NCI-H2029 treated with DMSO at 0.1 percent for 48 hours (cell line): ENCODE results near the gene LYST.
"Not testable (repeated sequence)": the region's sequence is repeated elsewhere in the genome, so short reads cannot be mapped to it uniquely, and the experiment has no call there.

Experiments used
- DNase-seq: peaks from one replicate; lab custom pipeline; 2025; lab: John Stamatoyannopoulos, UW

LYST gene

GRCh38 chr1:235822685-235823084 lies 44.0 kb downstream of the LYST start:
- no peak for DNase-seq

- no peak for DNase-seq
These were observed 45.2 kb downstream of the LYST start for GRCh38 chr1:235821361-235821981.

GRCh38 chr1:235820061-235820460 lies 46.6 kb downstream of the LYST start:
- no peak for DNase-seq

DNA sequence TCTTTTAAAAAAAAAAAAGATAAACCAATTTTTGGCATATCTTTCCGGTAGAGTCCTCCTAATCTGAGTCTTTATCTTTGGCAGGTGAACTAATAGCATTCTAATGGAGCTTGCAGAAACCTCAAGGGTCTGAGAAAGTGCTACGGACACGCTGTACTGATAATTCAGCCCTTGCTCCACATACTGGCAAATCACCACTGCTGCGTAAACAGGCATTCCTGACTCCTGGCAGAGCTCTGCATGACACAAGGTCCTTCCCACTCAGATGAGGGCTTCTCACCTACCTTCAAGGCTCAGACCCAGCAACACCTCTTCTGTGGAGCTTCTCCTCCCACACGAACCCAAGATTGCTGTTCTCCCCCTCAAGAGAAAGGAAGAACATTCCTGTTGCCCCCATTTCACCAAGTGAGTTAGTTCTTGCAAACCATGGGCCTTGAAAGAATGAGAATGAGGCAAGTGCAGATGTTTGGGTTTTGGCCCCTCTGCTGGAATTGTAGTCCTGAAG lies 48.0 kb downstream of the LYST start:
- DNase-seq, result no peak

- DNase-seq, result no peak
These were observed 49.5 kb downstream of the LYST start for GRCh38 chr1:235817101-235817728.

DNA sequence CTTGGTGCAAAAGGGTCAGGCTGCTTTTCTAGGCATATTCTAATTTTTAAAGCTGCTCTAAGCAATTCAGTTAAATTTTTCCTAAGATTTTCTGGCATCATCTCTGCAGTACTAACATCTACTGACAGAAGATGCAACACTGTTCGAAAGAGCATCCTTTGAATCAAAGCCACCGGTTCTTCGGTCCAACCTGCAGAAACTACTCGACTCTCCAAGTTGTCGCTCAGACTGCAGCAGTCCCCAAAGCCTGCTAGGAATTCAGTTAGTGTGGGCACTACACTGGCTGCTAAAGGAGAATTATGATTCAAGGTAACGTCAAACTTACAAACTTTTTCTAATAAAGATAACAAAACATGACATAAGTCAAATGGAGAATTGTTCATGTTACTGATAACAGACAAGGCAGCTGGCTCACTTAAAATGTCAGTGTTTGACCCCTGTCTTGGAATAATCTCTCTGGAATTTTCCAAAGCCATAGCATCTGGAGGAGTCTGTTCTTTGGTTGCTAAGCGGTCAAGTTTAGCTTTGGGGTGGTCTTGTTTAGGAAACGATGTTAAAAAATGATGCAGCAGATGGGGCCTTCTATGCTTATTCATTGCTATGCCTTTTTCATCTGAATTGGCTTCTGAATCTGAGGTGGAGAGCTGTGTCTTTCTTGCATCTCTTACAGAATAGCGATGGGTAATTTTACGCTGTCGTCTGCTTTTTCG lies 56.9 kb downstream of the LYST start:
- DNase-seq, result no peak

GRCh38 chr1:235808223-235808622 lies 58.5 kb downstream of the LYST start:
- DNase-seq, result no peak

- no peak for DNase-seq
These were observed 60.6 kb downstream of the LYST start for GRCh38 chr1:235806123-235806522.

DNA sequence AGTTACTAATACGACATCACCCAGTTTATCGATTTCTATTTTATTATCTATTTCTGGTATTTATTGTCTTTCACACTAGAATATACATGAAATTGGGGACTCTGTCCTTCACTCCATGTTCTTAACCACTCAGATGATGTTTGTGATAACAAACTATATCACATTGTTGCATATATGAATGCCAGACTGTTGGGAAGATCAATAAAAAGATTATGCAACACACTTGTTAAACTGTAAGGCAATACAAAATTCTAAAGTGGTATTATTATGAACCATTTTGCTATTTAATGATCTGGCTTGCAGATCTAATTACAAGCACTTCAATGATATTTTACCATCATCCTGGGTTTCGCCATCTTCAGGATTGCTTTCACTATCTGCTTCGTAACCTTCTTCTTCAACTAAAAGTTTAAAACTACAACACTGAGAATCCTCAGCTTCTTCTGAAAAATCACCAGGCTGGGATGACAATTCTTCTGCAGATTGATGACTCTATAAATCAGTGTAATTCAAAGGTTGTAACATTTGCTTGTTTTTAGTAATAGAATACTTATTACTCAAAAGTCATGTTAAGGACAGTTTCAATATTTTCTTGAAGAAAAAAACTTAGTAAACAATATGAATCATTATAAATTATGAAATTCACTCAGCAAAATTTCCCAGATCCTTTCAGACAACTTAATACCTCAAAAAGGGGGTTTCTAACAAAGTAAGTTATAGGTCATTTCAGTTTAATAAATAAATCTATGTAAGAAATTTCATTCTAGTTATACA lies 63.9 kb downstream of the LYST start:
- no peak for DNase-seq

GRCh38 chr1:235799264-235799663 lies 67.4 kb downstream of the LYST start:
- DNase-seq, result no peak

DNA sequence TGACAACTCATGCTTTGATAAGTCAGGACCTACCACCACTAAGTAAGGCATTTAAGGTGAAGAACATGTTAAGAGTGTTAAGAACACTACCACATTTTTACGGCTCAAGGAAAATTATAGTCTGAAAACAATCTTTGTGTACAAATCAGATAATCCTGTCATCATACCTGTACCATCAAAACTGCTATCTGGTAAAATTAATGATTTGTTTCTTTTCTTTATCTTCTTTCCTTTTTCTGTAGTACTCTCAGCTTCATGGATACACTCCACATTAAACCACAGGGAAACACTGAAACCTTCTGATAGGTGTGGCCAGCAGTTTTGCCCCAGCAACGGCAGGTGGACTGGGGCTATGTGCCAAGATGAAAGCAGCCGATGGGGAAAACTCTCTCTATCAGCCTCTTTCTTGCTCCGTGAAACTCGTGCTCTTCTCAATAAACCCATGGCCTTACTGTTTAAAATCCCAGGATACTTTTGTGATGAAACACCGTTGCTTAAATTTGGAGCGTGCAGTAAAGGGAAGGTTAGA lies 75.1 kb downstream of the LYST start:
- no peak for DNase-seq

GRCh38 chr1:235790123-235790522 lies 76.6 kb downstream of the LYST start:
- no peak for DNase-seq

- DNase-seq, result not testable (repeated sequence)
These were observed 80.3 kb downstream of the LYST start for GRCh38 chr1:235786227-235786898.

GRCh38 chr1:235784950-235785349 lies 81.8 kb downstream of the LYST start:
- DNase-seq, result no peak

- peak; percentile 55 for DNase-seq
These were observed 83.4 kb downstream of the LYST start for GRCh38 chr1:235783148-235783776.

DNA sequence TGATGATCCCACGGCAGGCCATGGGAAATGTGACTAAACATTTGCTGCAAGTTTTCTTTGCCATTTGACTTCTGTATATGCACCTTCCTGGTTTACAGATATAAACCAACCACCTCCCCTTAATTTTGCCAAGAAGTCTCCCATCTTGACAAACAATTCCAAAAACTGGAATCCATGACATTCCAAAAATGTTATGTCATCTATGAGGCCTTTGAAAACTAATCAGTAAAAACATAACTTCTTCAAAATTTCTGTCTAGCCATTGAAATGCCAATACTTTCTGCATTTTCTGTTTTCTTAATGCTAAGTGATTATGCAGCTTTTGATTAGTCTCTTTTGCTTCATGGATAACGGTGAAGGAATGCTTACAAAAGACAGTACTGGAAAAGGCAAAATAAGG lies 84.1 kb downstream of the LYST start:
- no peak for DNase-seq

DNA sequence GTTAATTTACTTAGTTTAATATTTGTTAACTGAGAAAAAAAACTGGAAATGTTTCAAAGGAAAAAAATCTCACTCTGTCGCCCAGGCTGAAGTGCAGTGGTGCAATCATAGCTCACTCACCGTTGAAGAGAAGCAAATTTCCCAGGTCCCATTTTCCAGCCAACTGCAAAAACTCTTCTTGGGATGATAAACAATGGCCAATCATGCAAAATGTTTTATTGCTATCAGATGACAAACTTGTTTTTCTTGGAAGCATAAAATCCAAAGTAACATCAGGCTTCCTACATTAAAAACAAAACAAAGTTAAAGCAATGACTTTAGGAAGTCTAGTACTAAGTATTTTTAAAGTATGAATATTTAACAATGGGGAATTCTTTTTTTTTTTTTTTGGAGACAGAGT lies 84.9 kb downstream of the LYST start:
- no peak for DNase-seq

DNA sequence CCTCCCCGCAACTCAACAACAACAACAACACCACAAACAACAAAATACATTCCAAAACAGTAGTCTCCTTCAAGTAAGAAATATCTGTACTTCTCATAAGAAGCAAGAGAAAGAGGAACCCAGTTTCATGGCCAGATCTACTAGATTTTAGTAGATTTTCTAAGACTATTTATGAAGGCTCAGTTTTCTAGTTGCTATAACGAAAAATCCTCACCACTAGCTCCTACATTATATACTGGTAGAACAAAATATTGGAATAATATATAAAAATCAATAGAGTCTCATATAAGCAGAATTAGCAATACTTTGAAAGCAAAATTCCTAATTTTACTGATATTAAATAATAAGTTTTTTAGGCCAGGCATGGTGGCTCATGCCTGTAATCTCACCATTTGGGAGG lies 86.9 kb downstream of the LYST start:
- no peak for DNase-seq

- DNase-seq, result no peak
These were observed 90.3 kb downstream of the LYST start for GRCh38 chr1:235776396-235776795.

DNA sequence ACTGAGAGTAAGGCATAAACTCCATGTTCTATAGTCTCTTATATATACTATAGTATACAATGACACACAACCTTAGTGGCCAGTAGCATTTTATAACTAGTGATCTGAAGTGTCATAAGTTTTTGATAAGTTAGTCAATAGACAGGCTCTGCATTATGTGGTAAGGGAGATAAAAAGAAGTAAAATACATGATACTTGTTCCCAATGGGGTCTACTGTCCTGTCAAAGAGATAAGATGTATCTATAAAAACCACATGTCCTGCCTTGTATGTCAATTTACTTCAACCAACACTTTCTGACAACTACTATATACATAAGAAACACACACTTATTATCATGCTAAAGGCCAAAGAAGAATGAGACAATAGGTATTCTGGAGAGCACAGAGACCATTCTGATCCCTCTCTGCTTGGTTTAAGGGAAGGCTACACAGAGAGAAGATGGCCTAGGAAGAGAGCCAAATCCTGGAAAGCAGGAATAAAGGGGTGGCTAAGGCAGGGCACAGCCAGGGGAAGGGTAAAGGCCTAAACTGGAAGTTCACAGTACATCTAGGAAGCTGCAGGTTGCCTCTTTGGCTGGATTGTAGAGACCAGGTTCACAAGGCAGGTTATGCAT lies 91.4 kb downstream of the LYST start:
- no peak for DNase-seq

- DNase-seq, result no peak
These were observed 98.9 kb downstream of the LYST start for GRCh38 chr1:235767795-235768194.
